MG63 (cell line): Measurements from ENCODE around the gene MLLT1. TPM values are rescaled to one million over a fixed set of nuclear protein-coding genes. Genes with fewer than 3 reads are reported as not detected.
A peak's percentile ranks its signal among the peaks of the same experiment; 100 is the strongest.

ENCODE experiments used
- DNase-seq: peaks from one replicate; pipeline ENCODE4 v3.0.0-alpha.2; 2020
- H3K27me3 ChIP-seq: fragments of 250-450 bp; sonication (Bioruptor Pico); 2 replicates; pipeline ENCODE4 v1.5.1; 2020; ENCODE audit warnings: mild to moderate bottlenecking, moderate library complexity
- H3K36me3 ChIP-seq: fragments of 250-450 bp; sonication (Bioruptor Pico); 2 replicates; pipeline ENCODE4 v1.5.1; 2020; ENCODE audit warnings: mild to moderate bottlenecking, moderate library complexity
- H3K4me3 ChIP-seq: fragments of 250-450 bp; sonication (Bioruptor Pico); 2 replicates; pipeline ENCODE4 v1.5.1; 2020; ENCODE audit warnings: mild to moderate bottlenecking, moderate library complexity
- H3K9me3 ChIP-seq: fragments of 250-450 bp; sonication (Bioruptor Pico); 2 replicates; pipeline ENCODE4 v1.5.1; 2020; ENCODE audit warnings: mild to moderate bottlenecking, moderate library complexity
- total RNA-seq: library from RNA; depleted of rRNA; stranded (reverse); fragments of >200 nt; shearing (Covaris generic); gene quantifications from 2 replicates; pipeline ENCODE4 v1.2.3, GENCODE V29; 2014; ENCODE audit warnings: low replicate concordance

The MLLT1 gene
- total RNA-seq, 1 experiment from 2014 or later: 6.5 TPM

GRCh38 chr19:6248844-6249243 is 30.9 kb downstream of the MLLT1 start:
- H3K9me3 ChIP-seq: no peaks in the 10 kb centered on the region
- no peaks in the 10 kb centered on the region for H3K27me3 ChIP-seq
- H3K4me3 ChIP-seq: no peak overlapping the region
- peaks cover 15% of the 10 kb centered on the region; the same call in 1 of the 2 replicates for H3K36me3 ChIP-seq
- no peak for DNase-seq

DNA sequence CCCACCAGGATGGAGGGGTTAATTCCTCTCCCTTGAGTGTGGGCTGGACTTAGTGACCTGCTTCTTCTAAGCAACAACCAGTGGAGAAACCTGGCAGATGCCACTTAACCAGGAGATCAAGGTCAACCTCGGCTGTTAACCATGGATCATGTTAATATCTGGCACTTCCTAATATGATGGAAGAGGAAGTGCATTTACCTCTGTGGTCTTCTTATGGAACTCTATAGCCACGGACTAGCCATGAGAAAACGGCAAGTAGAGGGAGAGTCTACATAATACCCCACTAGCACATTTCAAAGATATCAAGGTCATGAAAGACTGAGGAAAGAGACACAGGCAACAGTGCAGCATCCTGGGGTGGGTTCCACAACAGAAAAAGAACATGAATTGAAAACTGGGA is 31.4 kb downstream of the MLLT1 start:
- peaks cover 15% of the 10 kb centered on the region; the same call in 1 of the 2 replicates for H3K36me3 ChIP-seq
- no peak overlapping the region for H3K4me3 ChIP-seq
- no peaks in the 10 kb centered on the region for H3K9me3 ChIP-seq
- no peaks in the 10 kb centered on the region for H3K27me3 ChIP-seq
- no peak for DNase-seq

DNA sequence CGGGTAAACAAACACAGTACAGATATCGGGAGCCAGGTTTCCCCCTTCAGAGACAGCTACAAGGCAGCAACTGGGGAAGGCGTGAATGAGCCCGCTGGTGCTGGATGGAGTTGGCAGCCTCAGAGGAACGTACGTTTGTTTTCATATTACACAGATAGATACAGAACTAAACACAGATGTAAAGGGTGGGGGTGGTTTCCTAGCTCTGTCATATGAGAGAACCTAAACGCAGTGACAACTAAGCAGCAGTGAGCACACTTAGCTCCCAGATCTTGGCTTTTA is 32.8 kb downstream of the MLLT1 start:
- no peak overlapping the region for H3K4me3 ChIP-seq

DNA sequence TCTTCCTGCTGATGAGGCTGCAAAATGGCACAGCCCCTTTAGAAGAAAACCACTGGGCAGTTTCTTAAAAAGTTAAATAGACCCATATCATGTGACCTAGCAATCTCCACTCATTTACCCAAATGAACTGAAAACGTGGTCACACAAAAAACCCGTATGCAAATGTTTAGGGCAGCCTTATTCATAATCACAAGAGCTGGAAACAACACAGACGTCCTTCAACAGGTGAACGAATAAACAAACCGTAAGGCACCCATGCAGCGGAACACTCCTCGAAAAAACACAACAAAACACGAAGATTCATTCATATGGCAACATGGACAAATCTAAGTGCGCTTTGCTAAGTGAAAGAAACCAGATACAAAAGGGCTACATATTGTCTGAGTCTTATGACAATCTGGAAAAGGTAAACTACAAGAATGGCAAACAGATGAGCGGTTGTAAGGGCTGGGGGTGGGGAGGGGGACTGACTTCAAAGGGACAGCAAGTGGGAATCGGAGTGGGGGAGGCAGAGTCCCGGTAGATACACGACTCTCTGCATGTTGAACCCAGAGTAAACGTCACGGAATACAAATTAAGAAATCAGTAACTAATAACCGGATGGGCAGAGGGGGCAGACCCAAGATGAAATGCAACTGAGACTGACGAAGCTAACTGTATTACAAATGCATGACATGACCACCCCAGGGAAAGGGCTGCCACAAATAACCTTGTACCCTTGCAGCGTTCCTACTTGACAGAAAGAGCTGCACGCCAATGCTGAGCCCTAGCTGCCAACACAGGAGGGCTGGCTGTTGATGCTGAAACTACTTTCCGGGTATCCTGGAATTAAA is 33.4 kb downstream of the MLLT1 start:
- H3K27me3 ChIP-seq: no peaks in the 10 kb centered on the region
- no peak overlapping the region for H3K4me3 ChIP-seq
- no peak for DNase-seq
- H3K9me3 ChIP-seq: no peaks in the 10 kb centered on the region
- peaks cover 15% of the 10 kb centered on the region; the same call in 1 of the 2 replicates for H3K36me3 ChIP-seq

More for the DNA sequence above, 32.8 kb downstream of the MLLT1 start:
- Histone ChIP-seq H3K27me3 (no peaks in the 10 kb centered on the region), H3K36me3 (peaks cover 15% of the 10 kb centered on the region; the same call in 1 of the 2 replicates), H3K9me3 (no peaks in the 10 kb centered on the region)
- no peak for DNase-seq

- DNase-seq: no peak
- Histone ChIP-seq H3K4me3 (no peak overlapping the region), H3K36me3 (peaks cover 6% of the 10 kb centered on the region; the same call in 1 of the 2 replicates), H3K9me3 (no peaks in the 10 kb centered on the region), H3K27me3 (no peaks in the 10 kb centered on the region)
Measured at GRCh38 chr19:6242677-6243076, 37.1 kb downstream of the MLLT1 start.

GRCh38 chr19:6241680-6242377 is 37.9 kb downstream of the MLLT1 start:
- DNase-seq: no peak
- Histone ChIP-seq H3K36me3 (peaks cover 2% of the 10 kb centered on the region; the same call in 1 of the 2 replicates), H3K4me3 (no peak overlapping the region), H3K27me3 (no peaks in the 10 kb centered on the region), H3K9me3 (no peaks in the 10 kb centered on the region)

GRCh38 chr19:6241056-6241455 is 38.7 kb downstream of the MLLT1 start:
- H3K4me3 ChIP-seq: no peak overlapping the region
- H3K9me3 ChIP-seq: no peaks in the 10 kb centered on the region
- H3K36me3 ChIP-seq: no peaks in the 10 kb centered on the region
- H3K27me3 ChIP-seq: no peaks in the 10 kb centered on the region
- no peak for DNase-seq

DNA sequence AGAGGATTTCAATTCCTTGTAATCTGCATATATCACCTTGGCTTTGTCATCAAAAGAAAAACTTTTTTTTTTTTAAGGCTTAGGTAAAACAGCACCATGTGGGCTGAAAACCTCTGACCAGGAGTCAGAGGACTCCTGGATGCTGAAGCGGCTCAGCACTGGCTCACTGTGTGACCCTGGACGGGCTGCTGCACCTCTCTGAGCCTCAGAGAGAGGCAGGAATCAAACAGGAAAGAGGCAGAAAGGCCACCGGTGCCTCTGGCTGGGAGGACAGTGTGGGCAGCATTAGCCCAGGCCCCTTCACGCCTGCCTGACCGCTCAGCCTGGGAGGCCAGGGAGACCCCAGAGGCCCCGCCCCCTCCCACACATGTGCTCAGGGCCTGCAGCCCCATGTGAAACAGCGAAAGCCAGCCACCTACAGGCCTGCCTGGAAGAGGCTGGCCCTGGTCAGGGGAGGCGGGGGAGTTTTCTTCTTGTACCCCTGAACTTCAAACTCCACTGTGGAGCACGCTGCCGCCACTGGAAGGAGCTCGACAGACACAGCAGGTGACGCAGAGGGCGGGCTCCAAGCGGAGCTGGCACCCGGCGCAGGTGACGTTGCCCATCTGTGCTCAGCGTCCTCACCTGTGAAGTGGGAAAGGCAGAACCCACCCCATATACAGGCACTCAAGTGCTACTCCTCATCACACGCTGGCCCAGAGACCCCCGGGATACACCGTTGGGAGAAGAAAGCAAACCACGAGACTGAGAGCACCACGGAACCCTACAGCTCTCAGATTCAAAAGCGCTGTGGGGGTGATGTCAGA is 39.7 kb downstream of the MLLT1 start:
- H3K36me3 ChIP-seq: no peaks in the 10 kb centered on the region
- no peak for DNase-seq
- no peaks in the 10 kb centered on the region for H3K9me3 ChIP-seq
- H3K27me3 ChIP-seq: no peaks in the 10 kb centered on the region
- no peak overlapping the region for H3K4me3 ChIP-seq

DNA sequence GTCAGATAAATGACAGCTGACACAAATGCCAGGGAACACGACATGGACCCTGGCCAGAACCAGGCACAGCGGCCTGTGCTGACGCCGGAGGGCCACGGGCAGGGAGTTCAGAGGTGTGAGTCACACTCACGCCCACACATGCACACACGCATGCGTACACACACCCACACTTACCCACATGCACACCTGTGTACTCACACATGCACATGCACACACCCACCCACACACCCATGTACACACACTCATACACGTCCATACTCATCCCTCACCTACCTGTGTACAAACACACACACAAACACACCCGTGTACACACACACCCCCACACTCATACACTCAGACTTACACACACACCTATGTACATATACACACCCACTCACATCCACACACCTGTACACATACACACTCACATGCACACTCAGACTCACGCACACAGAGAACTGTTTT is 40.4 kb downstream of the MLLT1 start:
- H3K4me3 ChIP-seq: no peak overlapping the region
- H3K36me3 ChIP-seq: no peaks in the 10 kb centered on the region
- H3K27me3 ChIP-seq: no peaks in the 10 kb centered on the region
- no peaks in the 10 kb centered on the region for H3K9me3 ChIP-seq
- DNase-seq: no peak

- H3K9me3 ChIP-seq: no peaks in the 10 kb centered on the region
- H3K4me3 ChIP-seq: no peak overlapping the region
- no peaks in the 10 kb centered on the region for H3K27me3 ChIP-seq
- peak; percentile 28 for DNase-seq
- no peaks in the 10 kb centered on the region for H3K36me3 ChIP-seq
Measured at GRCh38 chr19:6238643-6239281, 41.0 kb downstream of the MLLT1 start.

DNA sequence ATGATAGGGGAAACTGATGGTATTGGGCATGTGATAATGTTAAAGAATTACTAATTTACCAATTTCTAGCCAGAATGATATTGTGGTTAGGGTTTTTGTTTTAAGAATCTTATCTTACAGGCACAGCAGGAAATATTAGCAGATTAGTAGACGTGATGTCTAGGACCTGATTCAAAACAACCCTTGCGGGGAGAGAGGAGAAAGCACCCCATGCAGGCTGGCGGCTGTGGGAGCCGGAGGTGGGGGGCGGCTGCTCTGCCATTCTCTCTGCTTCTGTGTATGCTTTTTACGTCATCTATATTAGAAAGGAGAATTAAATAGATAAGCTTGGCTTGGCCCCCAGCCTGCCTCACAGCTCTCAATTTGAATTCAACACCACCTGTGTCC is 41.5 kb downstream of the MLLT1 start:
- Histone ChIP-seq H3K36me3 (no peaks in the 10 kb centered on the region), H3K27me3 (no peaks in the 10 kb centered on the region), H3K9me3 (no peaks in the 10 kb centered on the region), H3K4me3 (no peak overlapping the region)
- DNase-seq: no peak

- H3K36me3 ChIP-seq: no peaks in the 10 kb centered on the region
- H3K4me3 ChIP-seq: no peak overlapping the region
- no peak for DNase-seq
- H3K9me3 ChIP-seq: no peaks in the 10 kb centered on the region
- H3K27me3 ChIP-seq: no peaks in the 10 kb centered on the region
Measured at GRCh38 chr19:6236310-6237291, 43.2 kb downstream of the MLLT1 start.

GRCh38 chr19:6235031-6235951 is 44.5 kb downstream of the MLLT1 start:
- H3K27me3 ChIP-seq: no peaks in the 10 kb centered on the region
- no peaks in the 10 kb centered on the region for H3K36me3 ChIP-seq
- no peaks in the 10 kb centered on the region for H3K9me3 ChIP-seq
- no peak overlapping the region for H3K4me3 ChIP-seq
- no peak for DNase-seq

GRCh38 chr19:6234527-6234926 is 45.2 kb downstream of the MLLT1 start:
- no peaks in the 10 kb centered on the region for H3K36me3 ChIP-seq
- H3K27me3 ChIP-seq: no peaks in the 10 kb centered on the region
- H3K4me3 ChIP-seq: no peak overlapping the region
- no peak for DNase-seq
- H3K9me3 ChIP-seq: no peaks in the 10 kb centered on the region
